Prostate gland (tissue), 2 donors: ENCODE measurements around the gene HBS1L. TPM values are rescaled to one million over a fixed set of nuclear protein-coding genes. Genes with fewer than 3 reads are reported as not detected.

ENCODE experiments used
- DNase-seq: peaks from one replicate; pipeline ENCODE4 v3.0.0-alpha.2; 2019; ENCODE audit warnings: low spot score
- H3K27ac ChIP-seq, 2 donors: fragments of 200-600 bp; sonication (generic); 2 replicates each; pipeline ENCODE4 v1.5.1; 2017 to 2019
- H3K27me3 ChIP-seq: fragments of 200-600 bp; sonication (generic); replicated peaks from 2 replicates; pipeline ENCODE4 v1.5.1; 2019; ENCODE audit not compliant: insufficient read depth
- H3K36me3 ChIP-seq, 2 donors: fragments of 200-600 bp; sonication (generic); 1 replicate in 1 of 2; 2 replicates in 1 of 2; pipeline versions ENCODE4 v1.5.1 to v1.8.1; 2017 to 2019
- H3K4me1 ChIP-seq: fragments of 200-600 bp; sonication (generic); replicated peaks from 2 replicates; pipeline ENCODE4 v1.5.1; 2019
- H3K4me3 ChIP-seq, 2 donors: fragments of 200-600 bp; sonication (generic); 2 replicates each; pipeline ENCODE4 v1.5.1; 2017 to 2019
- H3K9me3 ChIP-seq: fragments of 200-600 bp; sonication (generic); 2 replicates; pipeline ENCODE4 v1.5.1; 2017
- POLR2A ChIP-seq: fragments of 450-650 bp; IDR thresholded peaks from one replicate; pipeline ENCODE4 v1.6.1; 2016; ENCODE audit warnings: antibody characterized with exemption, mild to moderate bottlenecking
- POLR2AphosphoS5 ChIP-seq: sonication (generic); formaldehyde crosslinking; IDR thresholded peaks from one replicate; pipeline ENCODE4 v1.6.1; 2017; ENCODE audit warnings: antibody characterized with exemption
- WGBS: methylation state at CpG from one replicate; pipeline ENCODE4 v1.1.5; 2018; 5-methylcytosine and 5-hydroxymethylcytosine counted together
- intact Hi-C: fragments of 100-400 bp; cut with DNase I; formaldehyde crosslinking; loops from one replicate; pipeline ENCODE4 v1.14.2; 2022
- total RNA-seq, 2 donors: library from RNA; depleted of rRNA; stranded (reverse); fragments of >200 nt; gene quantifications; one replicate each; pipeline ENCODE4 v1.1.0, GENCODE V29; 2016
- TF ChIP-seq, protein P1 (sequence below), 4 experiments: fragments of 200-600 bp in 2 of 4; fragments of 450-650 bp in 2 of 4; sonication (generic) in 2 of 4; IDR thresholded peaks; 1 replicate in 3 of 4; 2 replicates in 1 of 4; pipeline ENCODE4 v1.5.1; 2016 to 2019; ENCODE audit warnings: antibody characterized with exemption in 4 of 4, mild to moderate bottlenecking in 2 of 4, moderate library complexity in 2 of 4

HBS1L gene
- total RNA-seq, 2 donors from 2014 or later, result 54.2 to 72.1 TPM

DNA sequence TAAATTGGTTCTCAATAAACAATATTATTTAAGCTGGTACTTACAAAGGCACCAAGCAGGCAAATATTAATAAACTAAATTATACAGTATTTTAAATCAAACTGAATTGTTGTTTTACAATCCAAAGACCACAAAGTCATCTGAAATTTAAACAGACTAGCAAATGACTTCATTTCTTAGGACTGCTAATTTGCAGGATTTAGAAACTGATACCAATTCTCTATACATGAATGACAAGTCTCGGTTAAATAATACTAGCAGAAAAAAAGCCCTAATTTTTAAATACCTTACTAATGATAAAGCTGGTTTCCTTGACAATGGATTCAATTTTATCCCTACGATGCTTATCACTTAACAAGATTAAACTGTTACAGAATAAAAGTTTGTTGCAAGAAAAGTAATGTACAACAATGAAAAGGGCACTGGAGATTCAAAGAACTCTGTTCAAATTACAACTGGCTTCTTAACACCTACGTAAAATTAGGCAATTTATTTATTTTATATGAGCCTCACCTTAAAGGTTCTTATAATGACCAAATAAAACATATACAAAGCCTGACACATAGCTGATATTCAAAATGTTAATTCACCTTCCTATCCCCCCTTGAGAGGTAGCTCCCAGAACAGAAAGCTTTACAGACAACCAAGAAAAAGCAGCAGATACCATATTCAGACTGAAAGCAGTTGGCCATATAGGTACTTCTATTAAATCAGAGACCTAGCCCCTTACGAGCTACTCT is 33.1 kb downstream of the HBS1L start:
- no peak for DNase-seq
- no peaks in the 10 kb centered on the region for H3K36me3 ChIP-seq
- no peak overlapping the region for H3K4me3 ChIP-seq
- no peaks in the 10 kb centered on the region for H3K27me3 ChIP-seq
- no peak overlapping the region for H3K27ac ChIP-seq
- H3K4me1 ChIP-seq, result no peaks in the 10 kb centered on the region
- TF ChIP-seq, protein P1, sequence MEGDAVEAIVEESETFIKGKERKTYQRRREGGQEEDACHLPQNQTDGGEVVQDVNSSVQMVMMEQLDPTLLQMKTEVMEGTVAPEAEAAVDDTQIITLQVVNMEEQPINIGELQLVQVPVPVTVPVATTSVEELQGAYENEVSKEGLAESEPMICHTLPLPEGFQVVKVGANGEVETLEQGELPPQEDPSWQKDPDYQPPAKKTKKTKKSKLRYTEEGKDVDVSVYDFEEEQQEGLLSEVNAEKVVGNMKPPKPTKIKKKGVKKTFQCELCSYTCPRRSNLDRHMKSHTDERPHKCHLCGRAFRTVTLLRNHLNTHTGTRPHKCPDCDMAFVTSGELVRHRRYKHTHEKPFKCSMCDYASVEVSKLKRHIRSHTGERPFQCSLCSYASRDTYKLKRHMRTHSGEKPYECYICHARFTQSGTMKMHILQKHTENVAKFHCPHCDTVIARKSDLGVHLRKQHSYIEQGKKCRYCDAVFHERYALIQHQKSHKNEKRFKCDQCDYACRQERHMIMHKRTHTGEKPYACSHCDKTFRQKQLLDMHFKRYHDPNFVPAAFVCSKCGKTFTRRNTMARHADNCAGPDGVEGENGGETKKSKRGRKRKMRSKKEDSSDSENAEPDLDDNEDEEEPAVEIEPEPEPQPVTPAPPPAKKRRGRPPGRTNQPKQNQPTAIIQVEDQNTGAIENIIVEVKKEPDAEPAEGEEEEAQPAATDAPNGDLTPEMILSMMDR (IDR thresholded peaks at IDR 0.05), result no peak
- TF ChIP-seq POLR2A, result no peak
- no peak for TF ChIP-seq POLR2AphosphoS5
- H3K9me3 ChIP-seq, result no peaks in the 10 kb centered on the region
- 83% methylated on average over 4 of the region's 4 CpGs for WGBS
- intact Hi-C loops, result no loop called here

DNA sequence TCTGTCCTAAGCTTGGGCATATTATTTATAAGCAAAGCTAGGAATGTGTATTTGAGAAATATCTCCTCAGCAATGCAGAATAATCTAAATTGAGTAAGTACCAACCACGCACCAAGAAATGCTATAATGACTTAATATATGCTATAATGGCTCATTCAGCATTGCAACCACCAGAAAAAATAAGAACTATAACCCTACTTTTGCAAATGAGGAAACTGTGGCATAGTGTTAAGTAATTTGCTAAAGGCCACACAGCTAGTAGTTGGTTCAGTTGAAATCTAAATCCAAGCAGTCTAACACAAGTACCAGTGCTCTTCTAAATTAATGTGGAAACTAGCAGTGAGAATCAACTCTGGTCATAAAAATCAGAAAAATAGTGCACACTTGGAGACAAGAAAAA is 35.7 kb downstream of the HBS1L start:
- no peaks in the 10 kb centered on the region for H3K4me1 ChIP-seq
- 97% methylated on average over 1 of the region's 1 CpG for WGBS
- no peaks in the 10 kb centered on the region for H3K36me3 ChIP-seq
- H3K27ac ChIP-seq, result no peak overlapping the region
- H3K9me3 ChIP-seq, result no peaks in the 10 kb centered on the region
- H3K4me3 ChIP-seq, result no peak overlapping the region
- DNase-seq, result no peak
- H3K27me3 ChIP-seq, result no peaks in the 10 kb centered on the region
- intact Hi-C loops, result no loop called here
- TF ChIP-seq, protein P1 (IDR thresholded peaks at IDR 0.05), result no peak
- TF ChIP-seq POLR2AphosphoS5 (no peak), POLR2A (no peak)

DNA sequence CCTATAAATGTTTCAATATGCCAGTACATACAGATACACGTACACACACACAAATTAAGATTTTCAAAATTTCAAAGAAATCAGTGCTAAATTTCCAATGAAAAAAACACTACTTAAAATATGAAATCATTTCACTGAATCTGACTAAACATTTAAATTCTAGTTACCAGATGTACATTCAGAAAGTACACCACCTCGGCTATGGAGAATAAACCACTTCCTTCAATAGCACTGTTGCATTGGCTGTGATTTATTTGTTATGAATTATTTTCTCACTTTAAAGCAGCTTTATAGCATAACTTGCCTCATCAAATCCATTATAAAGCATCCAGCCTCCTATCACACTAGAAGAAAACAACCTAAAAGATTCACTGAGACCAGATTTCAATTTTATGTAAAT is 36.6 kb downstream of the HBS1L start:
- Histone ChIP-seq H3K27ac (no peak overlapping the region), H3K36me3 (no peaks in the 10 kb centered on the region), H3K27me3 (no peaks in the 10 kb centered on the region), H3K4me3 (no peak overlapping the region), H3K4me1 (no peaks in the 10 kb centered on the region), H3K9me3 (no peaks in the 10 kb centered on the region)
- 89% methylated on average over 2 of the region's 2 CpGs for WGBS
- intact Hi-C loops, result no loop called here
- TF ChIP-seq POLR2A (no peak), POLR2AphosphoS5 (no peak)
- TF ChIP-seq, protein P1 (IDR thresholded peaks at IDR 0.05), result no peak
- DNase-seq, result no peak

GRCh38 chr6:135014353-135014832 is 40.2 kb downstream of the HBS1L start:
- intact Hi-C loops, result no loop called here
- TF ChIP-seq POLR2A (no peak), POLR2AphosphoS5 (no peak)
- TF ChIP-seq, protein P1 (IDR thresholded peaks at IDR 0.05), result no peak
- WGBS, result 81% methylated on average over 4 of the region's 4 CpGs

DNA sequence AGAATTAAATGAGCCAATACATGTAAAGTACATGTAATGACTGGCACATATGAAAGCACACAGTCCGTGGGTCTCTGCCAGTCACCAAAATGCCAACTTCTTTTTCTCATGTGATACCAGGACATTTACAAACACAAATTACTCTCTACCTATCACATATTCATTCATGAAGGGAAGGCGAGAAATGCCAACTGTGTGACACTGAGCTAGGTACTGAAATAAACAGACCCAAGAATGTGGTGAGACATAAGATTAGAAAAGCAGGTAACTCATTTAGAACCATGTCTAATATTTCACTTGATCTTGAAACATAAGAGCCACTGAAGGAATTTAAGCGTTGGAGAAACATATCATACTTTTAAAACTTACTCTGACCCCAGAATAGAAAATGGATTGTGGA is 41.4 kb downstream of the HBS1L start:
- Histone ChIP-seq H3K36me3 (no peaks in the 10 kb centered on the region), H3K4me3 (no peak overlapping the region), H3K27me3 (no peaks in the 10 kb centered on the region), H3K27ac (no peak overlapping the region), H3K9me3 (no peaks in the 10 kb centered on the region), H3K4me1 (no peaks in the 10 kb centered on the region)
- DNase-seq, result no peak
- TF ChIP-seq, protein P1 (IDR thresholded peaks at IDR 0.05), result no peak
- TF ChIP-seq POLR2AphosphoS5 (no peak), POLR2A (no peak)
- intact Hi-C loops, result no loop called here
- WGBS, result 93% methylated on average over 3 of the region's 3 CpGs

More at GRCh38 chr6:135014353-135014832, 40.2 kb downstream of the HBS1L start:
- Histone ChIP-seq H3K36me3 (no peaks in the 10 kb centered on the region), H3K4me1 (no peaks in the 10 kb centered on the region), H3K4me3 (no peak overlapping the region), H3K9me3 (no peaks in the 10 kb centered on the region), H3K27ac (no peak overlapping the region), H3K27me3 (no peaks in the 10 kb centered on the region)
- no peak for DNase-seq
